LNCAP (cell line): ENCODE measurements around the gene ARNT2.

Experiments
- CTCF ChIP-seq: fragments of 450-650 bp; IDR thresholded peaks from 2 replicates; pipeline ENCODE4 v1.5.1; 2017; ENCODE audit warnings: mild to moderate bottlenecking

Gene ARNT2

GRCh38 chr15:80577552-80578205 lies 173.5 kb downstream of the ARNT2 start:
- TF ChIP-seq CTCF, result no peak

- no peak for TF ChIP-seq CTCF
Observed at GRCh38 chr15:80578206-80578595, 174.0 kb downstream of the ARNT2 start.

- TF ChIP-seq CTCF, result no peak
Observed at GRCh38 chr15:80578871-80579270, 174.7 kb downstream of the ARNT2 start.

GRCh38 chr15:80579611-80580010 lies 175.4 kb downstream of the ARNT2 start:
- no peak for TF ChIP-seq CTCF

- TF ChIP-seq CTCF, result no peak
Observed at GRCh38 chr15:80580106-80580505, 175.9 kb downstream of the ARNT2 start.

- no peak for TF ChIP-seq CTCF
Observed at GRCh38 chr15:80580536-80581260, 176.5 kb downstream of the ARNT2 start.

GRCh38 chr15:80581976-80582375 lies 177.8 kb downstream of the ARNT2 start:
- TF ChIP-seq CTCF, result no peak
